GM23248 (cell line): ENCODE data around the gene UBE3B.

Experiments
- EZH2 ChIP-seq: fragments of 200-600 bp; sonication (generic); IDR thresholded peaks from 2 replicates; pipeline ENCODE4 v1.6.1; 2018; ENCODE audit warnings: antibody characterized with exemption, mild to moderate bottlenecking; ENCODE audit not compliant: insufficient read depth, poor library complexity, severe bottlenecking
- EZH2phosphoT487 ChIP-seq: fragments of 200-600 bp; sonication (generic); IDR thresholded peaks from 2 replicates; pipeline ENCODE4 v1.6.1; 2018; ENCODE audit warnings: antibody characterized with exemption, moderate library complexity, mild to moderate bottlenecking, low read depth; ENCODE audit not compliant: insufficient read depth

- TF ChIP-seq EZH2phosphoT487 = no peak
- TF ChIP-seq EZH2 = no peak
Observed at GRCh38 chr12:109513977-109514376, 36.5 kb downstream of the UBE3B start.
